GM12878 (cell line): Measurements from ENCODE around the gene DESI1. TPM values are rescaled to one million over a fixed set of nuclear protein-coding genes. Genes with fewer than 3 reads are reported as not detected.

Source experiments
- ATAC-seq: fragments of 200-7000 bp; cut with Tn5 transposase; 3 replicates; pipeline ENCODE4 v1.9.1; 2020; ENCODE audit warnings: mild to moderate bottlenecking, moderate library complexity
- BruUV-seq: library from RNA; stranded (reverse); fragments of 400-500 nt; replicated peaks from 2 replicates; lab custom pipeline; 2021; lab: Mats Ljungman, UMichigan
- CTCF ChIA-PET: fragments of 300-600 bp; sonication (Branson Sonifier 250); formaldehyde crosslinking; extraction: SDS; loops from one replicate; lab custom pipeline; 2021; ENCODE audit warnings: inconsistent platforms; lab: Yijun Ruan, JAX
- POLR2A ChIA-PET: fragments of 350-600 bp; formaldehyde crosslinking; extraction: SDS; loops from one replicate; lab custom pipeline; 2021; ENCODE audit warnings: inconsistent platforms; lab: Charles Lee
- RAD21 ChIA-PET: fragments of 300-600 bp; sonication (Branson Sonifier 250); formaldehyde crosslinking; loops from one replicate; lab custom pipeline; 2023; ENCODE audit warnings: antibody characterized with exemption; ENCODE audit not compliant: unreplicated experiment; lab: Charles Lee
- SMC1A ChIA-PET: fragments of 300-600 bp; sonication (Branson Sonifier 250); formaldehyde crosslinking; loops from one replicate; lab custom pipeline; 2023; ENCODE audit not compliant: unreplicated experiment, uncharacterized antibody; lab: Charles Lee
- DNase-seq: peaks from one replicate; pipeline ENCODE4 v3.0.0-alpha.2; 2011; ENCODE audit warnings: low read depth, low spot score
- FAIRE-seq: peaks from 3 replicates; lab custom pipeline; 2011; peaks lifted over from hg19 to GRCh38; lab: Jason Lieb, UNC
- H2AFZ ChIP-seq: 2 replicates; pipeline ENCODE4 v1.6.0; 2011; ENCODE audit warnings: low read depth, low read length, control low read depth; ENCODE audit not compliant: control insufficient read depth
- H3K27ac ChIP-seq: 2 replicates; pipeline ENCODE4 v1.5.1; 2011; ENCODE audit warnings: control low read depth; ENCODE audit not compliant: control insufficient read depth, insufficient read depth
- H3K27me3 ChIP-seq, 2 experiments: replicated peaks in 1 of 2; 2 replicates each; pipeline versions ENCODE4 v1.6.0 to v1.6.1; 2011; ENCODE audit warnings: low read length in 1 of 2; ENCODE audit not compliant: control insufficient read depth in 2 of 2, insufficient read depth in 2 of 2
- H3K36me3 ChIP-seq, 2 experiments: 2 replicates each; pipeline ENCODE4 v1.5.1; 2011; ENCODE audit warnings: low read length in 1 of 2; ENCODE audit not compliant: control insufficient read depth in 2 of 2, insufficient read depth in 2 of 2
- H3K4me1 ChIP-seq: 2 replicates; pipeline ENCODE4 v1.6.1; 2011; ENCODE audit warnings: mild to moderate bottlenecking, low read length, moderate library complexity, mixed read lengths; ENCODE audit not compliant: control insufficient read depth, insufficient read depth
- H3K4me2 ChIP-seq: 2 replicates; pipeline ENCODE4 v1.6.0; 2011; ENCODE audit warnings: control low read depth; ENCODE audit not compliant: control insufficient read depth, insufficient read depth
- H3K4me3 ChIP-seq: fragments of 200-600 bp; sonication (generic); 2 replicates; pipeline ENCODE4 v1.5.1; 2016
- H3K79me2 ChIP-seq: 2 replicates; pipeline ENCODE4 v1.6.0; 2011; ENCODE audit warnings: low read length; ENCODE audit not compliant: control insufficient read depth, insufficient read depth
- H3K9ac ChIP-seq: 2 replicates; pipeline ENCODE4 v1.8.0; 2011; ENCODE audit warnings: low read length, control low read depth, mixed read lengths; ENCODE audit not compliant: control insufficient read depth, insufficient read depth
- H3K9me3 ChIP-seq: replicated peaks from 3 replicates; pipeline ENCODE4 v1.5.1; 2011; ENCODE audit warnings: mild to moderate bottlenecking, low read length; ENCODE audit not compliant: control insufficient read depth, insufficient read depth
- H4K20me1 ChIP-seq: 2 replicates; pipeline ENCODE4 v1.6.0; 2011; ENCODE audit not compliant: control insufficient read depth, insufficient read depth
- EED ChIP-seq: sonication (generic); IDR thresholded peaks from 2 replicates; pipeline ENCODE4 v1.6.1; 2016; ENCODE audit warnings: antibody characterized with exemption, low read depth
- EP300 ChIP-seq, 2 experiments: fragments of 150-350 bp in 1 of 2; IDR thresholded peaks; 2 replicates each; pipeline ENCODE4 v1.6.1; 2011 to 2012; ENCODE audit warnings: low read depth in 2 of 2, low read length in 2 of 2, borderline replicate concordance in 1 of 2, improper control_type of control experiment in 1 of 2, inconsistent platforms in 1 of 2; ENCODE audit not compliant: control insufficient read depth in 1 of 2
- GABPA ChIP-seq: IDR thresholded peaks from 2 replicates; pipeline ENCODE4 v1.6.1; 2014; ENCODE audit warnings: antibody characterized with exemption, low read depth, mild to moderate bottlenecking, inconsistent platforms
- NR2C1 ChIP-seq: fragments of 450-650 bp; IDR thresholded peaks from 2 replicates; pipeline ENCODE4 v1.6.1; 2017; ENCODE audit warnings: antibody characterized with exemption, mild to moderate bottlenecking, moderate library complexity
- RCOR1 ChIP-seq: conservative IDR thresholded peaks from 2 replicates; pipeline ENCODE4 v1.6.1; 2012; ENCODE audit warnings: low read depth, low read length, improper control_type of control experiment
- SMAD5 ChIP-seq: IDR thresholded peaks from 2 replicates; pipeline ENCODE4 v1.6.1; 2016; ENCODE audit warnings: antibody characterized with exemption, low read depth
- WGBS: methylation state at CpG from one replicate; pipeline ENCODE4 v1.1.6; 2016; ENCODE audit warnings: low lambda C conversion rate; ENCODE audit not compliant: insufficient replicate concordance, insufficient coverage; ENCODE audit errors: missing lambda C conversion rate; 5-methylcytosine and 5-hydroxymethylcytosine counted together
- in situ Hi-C: fragments of 300-500 bp; cut with MboI; formaldehyde crosslinking; loops from 9 replicates; pipeline ENCODE4 v1.14.3; 2018; ENCODE audit warnings: mixed read lengths
- intact Hi-C: fragments of 100-400 bp; cut with micrococcal nuclease; formaldehyde crosslinking; loops from one replicate; pipeline ENCODE4 v1.14.2; 2022; ENCODE audit not compliant: unreplicated experiment
- polyA plus RNA-seq, 11 experiments: library from polyadenylated mRNA; depleted of rRNA in 4 of 11; unstranded in 6 of 11; stranded (reverse) in 5 of 11; fragments of >200 nt; fragmentation: Nextera tagmentation in 4 of 11; fragmentation: Illumina TruSeq in 1 of 11; extraction: Ambion mirVana in 4 of 11; extraction: Trizol in 1 of 11; gene quantifications; 1 replicate in 1 of 11; 2 replicates in 10 of 11; pipeline versions ENCODE4 v1.2.1 to v1.2.3, GENCODE V29; 2011 to 2016; ENCODE audit warnings: inconsistent platforms in 2 of 11, missing spikeins in 2 of 11, low read depth in 1 of 11
- total RNA-seq, 4 experiments: library from RNA; depleted of rRNA in 3 of 4; stranded (reverse); fragments of >200 nt in 3 of 4; fragmentation: Illumina TruSeq in 1 of 4; extraction: Trizol in 1 of 4; gene quantifications; 2 replicates each; pipeline versions ENCODE4 v1.2.1 to v1.2.3, GENCODE V29; 2013 to 2021
- TF ChIP-seq, protein P1 (sequence below): IDR thresholded peaks from 2 replicates; pipeline ENCODE4 v1.6.1; 2012; ENCODE audit warnings: low read depth, low read length, improper control_type of control experiment
- TF ChIP-seq, protein P2 (sequence below): fragments of 450-650 bp; IDR thresholded peaks from 2 replicates; pipeline ENCODE4 v1.6.1; 2017; ENCODE audit warnings: mild to moderate bottlenecking, moderate library complexity
- TF ChIP-seq, protein P3 (sequence below): fragments of 450-650 bp; formaldehyde crosslinking; IDR thresholded peaks from 2 replicates; pipeline ENCODE4 v1.5.0; 2022; ENCODE audit warnings: mild to moderate bottlenecking, missing genetic modification characterization

The DESI1 gene
- total and polyA plus RNA-seq, 10 of the 15 experiments (the other 5 are each of a cell fraction or from before 2014, with no cell fraction given) = 8.0 to 76.8 (median 40.6) TPM

DNA sequence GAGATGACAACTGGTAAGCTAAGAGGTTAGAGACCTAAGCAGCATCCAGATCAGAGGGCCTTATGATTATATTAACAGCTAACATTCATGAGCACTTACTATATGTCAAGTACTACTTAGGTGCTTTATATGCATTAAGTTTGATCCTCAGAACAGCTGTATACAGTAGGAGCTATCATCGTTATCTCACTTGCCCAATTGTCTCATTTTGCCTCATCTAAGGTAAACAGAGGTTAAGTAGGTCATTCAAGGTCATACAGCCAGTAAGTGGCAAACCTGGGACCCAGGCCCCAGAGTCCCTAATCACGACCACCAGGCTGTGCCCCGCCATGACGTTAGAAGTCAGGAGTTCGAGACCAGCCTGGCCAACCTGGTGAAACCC is 72.0 kb downstream of the DESI1 start:
- H3K36me3 ChIP-seq = no peaks in the 10 kb centered on the region
- RAD21 ChIA-PET = interaction anchor here (0.6 kb wide), 1 partner anchor 362 kb away, joined by 3 read pairs; no protein-coding TSS in a partner anchor
- H3K4me2 ChIP-seq = no peak overlapping the region
- H3K9ac ChIP-seq = no peak overlapping the region
- intact Hi-C loops = no loop called here
- H3K4me1 ChIP-seq = no peaks in the 10 kb centered on the region
- no peak overlapping the region for H3K27ac ChIP-seq
- H3K79me2 ChIP-seq = peaks cover 4% of the 10 kb centered on the region
- in situ Hi-C loops = no loop called here
- H3K27me3 ChIP-seq = no peaks in the 10 kb centered on the region; a peak in 1 of 4 replicates
- no TSS peak for BruUV-seq
- FAIRE-seq (no peak), DNase-seq (no peak), ATAC-seq (no peak)
- no peak overlapping the region for H3K4me3 ChIP-seq
- TF ChIP-seq EED (no peak), NR2C1 (no peak), EP300 (IDR thresholded peaks at IDR 0.05; ENCODE audit: borderline replicate concordance in 1 of 2, control insufficient read depth in 1 of 2, low read depth in 2 of 2, low read length in 2 of 2) (no peak), RCOR1 (no peak), SMAD5 (no peak), GABPA (no peak)
- TF ChIP-seq, protein P1, sequence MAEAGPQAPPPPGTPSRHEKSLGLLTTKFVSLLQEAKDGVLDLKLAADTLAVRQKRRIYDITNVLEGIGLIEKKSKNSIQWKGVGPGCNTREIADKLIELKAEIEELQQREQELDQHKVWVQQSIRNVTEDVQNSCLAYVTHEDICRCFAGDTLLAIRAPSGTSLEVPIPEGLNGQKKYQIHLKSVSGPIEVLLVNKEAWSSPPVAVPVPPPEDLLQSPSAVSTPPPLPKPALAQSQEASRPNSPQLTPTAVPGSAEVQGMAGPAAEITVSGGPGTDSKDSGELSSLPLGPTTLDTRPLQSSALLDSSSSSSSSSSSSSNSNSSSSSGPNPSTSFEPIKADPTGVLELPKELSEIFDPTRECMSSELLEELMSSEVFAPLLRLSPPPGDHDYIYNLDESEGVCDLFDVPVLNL = no peak
- TF ChIP-seq, protein P2, sequence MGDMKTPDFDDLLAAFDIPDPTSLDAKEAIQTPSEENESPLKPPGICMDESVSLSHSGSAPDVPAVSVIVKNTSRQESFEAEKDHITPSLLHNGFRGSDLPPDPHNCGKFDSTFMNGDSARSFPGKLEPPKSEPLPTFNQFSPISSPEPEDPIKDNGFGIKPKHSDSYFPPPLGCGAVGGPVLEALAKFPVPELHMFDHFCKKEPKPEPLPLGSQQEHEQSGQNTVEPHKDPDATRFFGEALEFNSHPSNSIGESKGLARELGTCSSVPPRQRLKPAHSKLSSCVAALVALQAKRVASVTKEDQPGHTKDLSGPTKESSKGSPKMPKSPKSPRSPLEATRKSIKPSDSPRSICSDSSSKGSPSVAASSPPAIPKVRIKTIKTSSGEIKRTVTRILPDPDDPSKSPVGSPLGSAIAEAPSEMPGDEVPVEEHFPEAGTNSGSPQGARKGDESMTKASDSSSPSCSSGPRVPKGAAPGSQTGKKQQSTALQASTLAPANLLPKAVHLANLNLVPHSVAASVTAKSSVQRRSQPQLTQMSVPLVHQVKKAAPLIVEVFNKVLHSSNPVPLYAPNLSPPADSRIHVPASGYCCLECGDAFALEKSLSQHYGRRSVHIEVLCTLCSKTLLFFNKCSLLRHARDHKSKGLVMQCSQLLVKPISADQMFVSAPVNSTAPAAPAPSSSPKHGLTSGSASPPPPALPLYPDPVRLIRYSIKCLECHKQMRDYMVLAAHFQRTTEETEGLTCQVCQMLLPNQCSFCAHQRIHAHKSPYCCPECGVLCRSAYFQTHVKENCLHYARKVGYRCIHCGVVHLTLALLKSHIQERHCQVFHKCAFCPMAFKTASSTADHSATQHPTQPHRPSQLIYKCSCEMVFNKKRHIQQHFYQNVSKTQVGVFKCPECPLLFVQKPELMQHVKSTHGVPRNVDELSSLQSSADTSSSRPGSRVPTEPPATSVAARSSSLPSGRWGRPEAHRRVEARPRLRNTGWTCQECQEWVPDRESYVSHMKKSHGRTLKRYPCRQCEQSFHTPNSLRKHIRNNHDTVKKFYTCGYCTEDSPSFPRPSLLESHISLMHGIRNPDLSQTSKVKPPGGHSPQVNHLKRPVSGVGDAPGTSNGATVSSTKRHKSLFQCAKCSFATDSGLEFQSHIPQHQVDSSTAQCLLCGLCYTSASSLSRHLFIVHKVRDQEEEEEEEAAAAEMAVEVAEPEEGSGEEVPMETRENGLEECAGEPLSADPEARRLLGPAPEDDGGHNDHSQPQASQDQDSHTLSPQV = no peak
- TF ChIP-seq, protein P3, sequence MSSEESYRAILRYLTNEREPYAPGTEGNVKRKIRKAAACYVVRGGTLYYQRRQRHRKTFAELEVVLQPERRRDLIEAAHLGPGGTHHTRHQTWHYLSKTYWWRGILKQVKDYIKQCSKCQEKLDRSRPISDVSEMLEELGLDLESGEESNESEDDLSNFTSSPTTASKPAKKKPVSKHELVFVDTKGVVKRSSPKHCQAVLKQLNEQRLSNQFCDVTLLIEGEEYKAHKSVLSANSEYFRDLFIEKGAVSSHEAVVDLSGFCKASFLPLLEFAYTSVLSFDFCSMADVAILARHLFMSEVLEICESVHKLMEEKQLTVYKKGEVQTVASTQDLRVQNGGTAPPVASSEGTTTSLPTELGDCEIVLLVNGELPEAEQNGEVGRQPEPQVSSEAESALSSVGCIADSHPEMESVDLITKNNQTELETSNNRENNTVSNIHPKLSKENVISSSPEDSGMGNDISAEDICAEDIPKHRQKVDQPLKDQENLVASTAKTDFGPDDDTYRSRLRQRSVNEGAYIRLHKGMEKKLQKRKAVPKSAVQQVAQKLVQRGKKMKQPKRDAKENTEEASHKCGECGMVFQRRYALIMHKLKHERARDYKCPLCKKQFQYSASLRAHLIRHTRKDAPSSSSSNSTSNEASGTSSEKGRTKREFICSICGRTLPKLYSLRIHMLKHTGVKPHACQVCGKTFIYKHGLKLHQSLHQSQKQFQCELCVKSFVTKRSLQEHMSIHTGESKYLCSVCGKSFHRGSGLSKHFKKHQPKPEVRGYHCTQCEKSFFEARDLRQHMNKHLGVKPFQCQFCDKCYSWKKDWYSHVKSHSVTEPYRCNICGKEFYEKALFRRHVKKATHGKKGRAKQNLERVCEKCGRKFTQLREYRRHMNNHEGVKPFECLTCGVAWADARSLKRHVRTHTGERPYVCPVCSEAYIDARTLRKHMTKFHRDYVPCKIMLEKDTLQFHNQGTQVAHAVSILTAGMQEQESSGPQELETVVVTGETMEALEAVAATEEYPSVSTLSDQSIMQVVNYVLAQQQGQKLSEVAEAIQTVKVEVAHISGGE (CRISPR knock-in tag) = no peak
- SMC1A ChIA-PET = no interaction called here
- 73% methylated on average over 5 of the region's 5 CpGs for WGBS
- no peaks in the 10 kb centered on the region for H3K9me3 ChIP-seq
- CTCF ChIA-PET = interaction anchor here (0.6 to 1.4 kb wide), 3 partner anchors 41 to 145 kb away, joined by 3 to 6 read pairs (median 3); partner anchors contain the start of gene PMM1
- POLR2A ChIA-PET = interaction anchor here (0.6 to 1.0 kb wide), 3 partner anchors 19 to 55 kb away, joined by 3 to 5 read pairs (median 4); no protein-coding TSS in a partner anchor
- no peaks in the 10 kb centered on the region for H4K20me1 ChIP-seq
- no peak overlapping the region for H2AFZ ChIP-seq
